ENCODE data around the gene IFNGR2. TPM values are rescaled to one million over a fixed set of nuclear protein-coding genes. Genes with fewer than 3 reads are reported as not detected.
"Not testable (repeated sequence)": the region's sequence is repeated elsewhere in the genome, so short reads cannot be mapped to it uniquely, and the experiment has no call there.

Gene IFNGR2
- 85.6 and 91.9 TPM in 2 replicates for total RNA-seq

GRCh38 chr21:33403128-33403785, at the start of gene IFNGR2:
Gene IFNGR2 (plus strand): TSS chr21:33403413. CDS start chr21:33403544, 131 bp downstream.
- DNase-seq (ENCODE audit: extremely low read depth, low read depth, low spot score), result no peak

GRCh38 chr21:33355355-33355754, 47.9 kb upstream of the IFNGR2 start:
- DNase-seq (ENCODE audit: extremely low read depth, low read depth, low spot score), result no peak

GRCh38 chr21:33355996-33356395, 47.2 kb upstream of the IFNGR2 start:
- no peak for DNase-seq (ENCODE audit: extremely low read depth, low read depth, low spot score)

- no peak for DNase-seq (ENCODE audit: extremely low read depth, low read depth, low spot score)
Observed at GRCh38 chr21:33357177-33357576, 46.0 kb upstream of the IFNGR2 start.

GRCh38 chr21:33359446-33359845, 43.8 kb upstream of the IFNGR2 start:
- DNase-seq (ENCODE audit: extremely low read depth, low read depth, low spot score), result no peak

GRCh38 chr21:33360281-33360680, 42.9 kb upstream of the IFNGR2 start:
- no peak for DNase-seq (ENCODE audit: extremely low read depth, low read depth, low spot score)

GRCh38 chr21:33360881-33361602, 42.2 kb upstream of the IFNGR2 start:
- DNase-seq (ENCODE audit: extremely low read depth, low read depth, low spot score), result no peak

- DNase-seq (ENCODE audit: extremely low read depth, low read depth, low spot score), result no peak
Observed at GRCh38 chr21:33362044-33362555, 41.1 kb upstream of the IFNGR2 start.

GRCh38 chr21:33363911-33364609, 39.2 kb upstream of the IFNGR2 start:
- DNase-seq (ENCODE audit: extremely low read depth, low read depth, low spot score), result not testable (repeated sequence)

- DNase-seq (ENCODE audit: extremely low read depth, low read depth, low spot score), result no peak
Observed at GRCh38 chr21:33364830-33365229, 38.4 kb upstream of the IFNGR2 start.

GRCh38 chr21:33367309-33367973, 35.8 kb upstream of the IFNGR2 start:
- no peak for DNase-seq (ENCODE audit: extremely low read depth, low read depth, low spot score)

GRCh38 chr21:33368124-33368523, 35.1 kb upstream of the IFNGR2 start:
- no peak for DNase-seq (ENCODE audit: extremely low read depth, low read depth, low spot score)

GRCh38 chr21:33368576-33368975, 34.6 kb upstream of the IFNGR2 start:
- no peak for DNase-seq (ENCODE audit: extremely low read depth, low read depth, low spot score)

- no peak for DNase-seq (ENCODE audit: extremely low read depth, low read depth, low spot score)
Observed at GRCh38 chr21:33369586-33369985, 33.6 kb upstream of the IFNGR2 start.

GRCh38 chr21:33370305-33370704, 32.9 kb upstream of the IFNGR2 start:
- no peak for DNase-seq (ENCODE audit: extremely low read depth, low read depth, low spot score)

GRCh38 chr21:33371366-33371765, 31.8 kb upstream of the IFNGR2 start:
- no peak for DNase-seq (ENCODE audit: extremely low read depth, low read depth, low spot score)

GRCh38 chr21:33372582-33372981, 30.6 kb upstream of the IFNGR2 start:
- DNase-seq (ENCODE audit: extremely low read depth, low read depth, low spot score), result no peak

GRCh38 chr21:33373451-33373850, 29.8 kb upstream of the IFNGR2 start:
- DNase-seq (ENCODE audit: extremely low read depth, low read depth, low spot score), result no peak

GRCh38 chr21:33374080-33374449, 29.1 kb upstream of the IFNGR2 start:
- no peak for DNase-seq (ENCODE audit: extremely low read depth, low read depth, low spot score)

GRCh38 chr21:33374450-33375096, 28.6 kb upstream of the IFNGR2 start:
- DNase-seq (ENCODE audit: extremely low read depth, low read depth, low spot score), result no peak
